HT1080 (cell line): ENCODE results near the gene GATA5. TPM values are rescaled to one million over a fixed set of nuclear protein-coding genes. Genes with fewer than 3 reads are reported as not detected.

ENCODE experiments used
- DNase-seq: peaks from one replicate; pipeline ENCODE4 v3.0.0-alpha.2; 2015; ENCODE audit warnings: low read depth
- total RNA-seq: library from RNA; depleted of rRNA; stranded (reverse); fragments of >200 nt; shearing (Covaris generic); gene quantifications from 2 replicates; pipeline ENCODE4 v1.2.3, GENCODE V29; 2014

The GATA5 gene
- total RNA-seq, 1 experiment from 2014 or later = not detected

GRCh38 chr20:62473717-62474603, 1.8 kb downstream of the GATA5 start:
- DNase-seq = no peak

DNA sequence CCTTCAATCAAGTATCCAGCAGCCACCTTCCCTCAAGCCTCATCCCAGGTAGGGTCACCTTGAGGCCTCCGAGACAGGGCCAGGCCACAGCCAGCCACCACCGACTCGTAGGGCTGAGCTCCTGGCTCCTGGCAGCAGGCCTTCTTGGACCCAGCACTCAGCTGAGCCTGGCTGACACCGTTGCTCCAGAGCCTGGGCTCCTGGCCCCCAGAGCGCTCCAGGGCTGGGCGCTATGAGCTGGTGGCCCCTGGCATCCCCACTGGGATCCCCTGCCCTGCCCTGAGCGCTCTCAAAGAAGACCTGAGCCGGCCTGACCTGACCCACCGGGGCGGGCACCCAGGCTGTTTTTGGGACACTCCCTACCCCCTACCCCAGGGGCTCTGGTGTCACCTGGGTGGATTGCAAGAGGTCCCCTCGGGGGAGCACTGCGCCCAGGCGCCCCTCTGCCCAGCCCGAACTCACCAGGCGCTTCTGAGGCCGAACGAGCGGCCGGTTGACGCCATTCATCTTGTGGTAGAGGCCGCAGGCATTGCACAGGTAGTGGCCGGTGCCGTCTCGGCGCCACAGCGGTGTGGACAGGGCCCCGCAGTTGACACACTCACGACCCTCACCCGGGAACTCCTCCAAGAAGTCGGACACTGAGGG, 2.7 kb downstream of the GATA5 start:
- no peak for DNase-seq

- DNase-seq = no peak
These were observed 3.5 kb downstream of the GATA5 start for GRCh38 chr20:62472138-62472940.

DNA sequence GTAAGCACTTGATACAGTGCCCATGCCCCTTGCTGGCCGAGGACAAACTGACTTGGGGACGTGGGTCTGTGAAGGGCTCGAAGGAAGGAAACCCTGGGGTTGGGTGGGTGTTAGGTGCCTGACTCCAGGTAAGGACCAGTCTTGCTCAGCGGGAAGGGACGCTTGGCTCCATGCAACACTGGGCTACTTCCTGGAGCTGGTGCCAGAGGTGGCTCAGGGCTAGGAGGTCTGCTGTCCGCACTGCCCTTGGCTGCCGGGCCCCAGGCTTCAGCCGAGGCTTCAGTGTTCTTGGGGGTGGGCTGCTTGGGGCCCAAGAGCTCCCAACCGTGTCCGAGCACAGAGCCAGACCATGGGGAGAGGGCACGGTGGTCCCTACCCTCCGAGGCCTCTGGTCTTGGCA, 5.3 kb downstream of the GATA5 start:
- DNase-seq = no peak

DNA sequence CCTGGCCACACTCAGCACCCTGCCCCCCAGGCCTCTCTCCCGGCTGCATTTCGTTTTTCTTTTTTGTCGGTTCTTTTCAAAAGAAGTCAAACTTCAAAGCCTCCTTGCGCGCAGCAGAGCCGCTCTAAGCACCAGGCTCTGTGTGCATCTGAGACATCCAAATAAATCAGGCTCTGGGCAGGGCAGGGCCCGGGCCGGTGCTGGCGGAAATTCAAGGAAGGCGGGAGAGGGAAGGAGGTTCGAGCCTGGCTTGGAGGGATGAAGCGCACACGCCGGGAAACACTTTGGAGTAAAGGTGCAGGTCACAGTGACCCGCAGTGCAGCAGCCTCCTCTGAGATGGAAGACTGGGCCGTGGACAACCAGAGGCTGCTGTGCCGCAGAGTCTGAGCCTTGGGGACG, 5.8 kb downstream of the GATA5 start:
- no peak for DNase-seq

- no peak for DNase-seq
These were observed 6.4 kb downstream of the GATA5 start for GRCh38 chr20:62469352-62469751.

- no peak for DNase-seq
These were observed 8.8 kb downstream of the GATA5 start for GRCh38 chr20:62466806-62467537.

GRCh38 chr20:62466072-62466760, 9.6 kb downstream of the GATA5 start:
- no peak for DNase-seq

GRCh38 chr20:62464990-62465389, 10.8 kb downstream of the GATA5 start:
- no peak for DNase-seq

DNA sequence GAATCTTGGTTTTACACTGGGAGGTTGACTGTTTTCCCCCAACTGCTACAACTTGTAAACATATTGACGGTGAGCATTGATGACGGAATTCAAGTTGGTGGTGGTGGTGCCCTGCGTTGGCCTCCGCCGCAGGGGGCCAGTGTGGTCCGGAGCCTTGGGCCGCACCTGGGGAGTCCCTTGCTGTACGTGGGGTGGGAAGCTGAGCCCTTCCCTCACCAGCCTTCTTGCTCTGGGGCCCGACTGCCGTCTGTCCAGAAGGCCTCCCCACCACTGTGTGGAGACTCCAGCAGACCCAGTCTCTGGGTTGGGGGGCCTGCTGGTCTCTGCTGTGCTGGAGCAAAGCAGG, 11.4 kb downstream of the GATA5 start:
- DNase-seq = no peak

DNA sequence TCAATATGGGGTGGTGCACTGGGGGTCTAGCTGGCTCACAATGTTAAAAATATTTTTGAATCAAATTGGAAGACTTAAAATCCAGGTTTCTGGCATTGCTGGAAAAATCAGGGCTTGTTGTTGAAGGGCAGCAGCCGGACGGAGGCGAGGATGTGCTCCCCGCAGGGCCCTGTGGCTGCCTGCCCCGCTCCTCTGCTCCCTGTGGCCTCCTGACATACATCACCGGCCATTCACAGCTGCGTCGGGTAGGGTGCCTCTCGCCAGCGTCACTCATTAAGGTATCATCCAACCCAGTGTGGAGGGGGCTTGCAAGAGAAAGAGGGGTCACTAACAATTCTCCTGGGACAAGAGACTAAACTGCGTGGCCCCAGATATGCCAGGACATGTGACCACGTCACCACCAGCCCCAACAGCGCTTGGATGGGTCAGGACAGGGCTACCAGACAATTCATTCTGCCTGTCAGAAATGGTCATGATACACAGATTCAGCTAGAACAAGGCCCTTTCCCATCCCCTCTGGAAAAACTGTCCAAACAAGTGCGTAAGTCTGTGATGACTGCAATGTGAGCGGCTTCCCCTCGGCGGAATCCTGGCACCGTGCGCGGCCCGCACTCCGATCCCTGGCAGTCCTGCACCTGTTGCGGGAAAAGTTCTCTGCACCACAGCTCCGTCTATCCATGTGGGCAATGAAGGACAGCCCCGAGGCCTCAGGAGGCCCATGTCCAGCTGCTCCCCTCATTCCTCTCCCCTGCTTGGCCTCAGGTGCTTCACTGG, 12.0 kb downstream of the GATA5 start:
- DNase-seq = no peak

GRCh38 chr20:62462976-62463592, 12.7 kb downstream of the GATA5 start:
- no peak for DNase-seq

GRCh38 chr20:62461834-62462233, 14.0 kb downstream of the GATA5 start:
- DNase-seq = no peak

GRCh38 chr20:62461157-62461556, 14.6 kb downstream of the GATA5 start:
- no peak for DNase-seq

DNA sequence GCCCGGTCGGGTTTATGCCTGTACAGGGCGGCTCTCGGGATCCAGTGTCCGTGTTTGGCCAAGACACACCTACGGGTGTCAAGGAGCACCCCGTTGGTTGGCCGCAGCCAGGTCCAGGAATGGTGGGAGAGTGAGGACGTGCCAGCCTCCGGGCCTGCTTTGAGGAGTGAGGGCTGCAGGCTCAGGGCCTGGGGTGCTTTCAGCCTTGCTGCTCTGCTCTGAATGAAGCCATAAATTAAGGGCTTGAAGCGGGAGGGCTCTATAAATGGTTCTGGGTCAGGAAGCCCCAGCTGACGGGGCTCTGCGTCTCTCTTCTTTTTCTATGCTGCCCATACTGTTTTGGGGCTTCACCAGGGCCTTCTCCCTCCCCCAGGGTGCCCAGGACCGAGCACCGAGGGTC, 15.1 kb downstream of the GATA5 start:
- no peak for DNase-seq

DNA sequence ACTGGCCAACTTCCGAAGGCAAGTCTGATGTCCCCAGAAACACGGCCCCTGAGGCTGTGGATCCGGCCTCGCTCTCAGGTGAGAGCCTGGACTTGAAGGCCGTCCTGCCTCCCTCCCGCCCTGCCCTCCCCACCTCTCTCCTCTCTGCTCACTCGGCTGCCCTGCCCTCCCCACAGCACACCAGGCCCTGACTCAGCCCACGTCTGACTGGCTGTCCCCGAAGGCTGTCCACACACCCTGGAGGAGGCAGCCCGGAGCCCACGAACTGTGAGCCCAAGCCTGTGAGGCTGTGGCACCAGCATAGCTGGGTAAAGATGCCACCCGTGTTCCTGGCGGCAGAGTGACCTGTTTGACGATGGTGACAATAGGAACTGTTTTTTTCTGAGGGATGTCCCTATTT, 16.3 kb downstream of the GATA5 start:
- DNase-seq = no peak

DNA sequence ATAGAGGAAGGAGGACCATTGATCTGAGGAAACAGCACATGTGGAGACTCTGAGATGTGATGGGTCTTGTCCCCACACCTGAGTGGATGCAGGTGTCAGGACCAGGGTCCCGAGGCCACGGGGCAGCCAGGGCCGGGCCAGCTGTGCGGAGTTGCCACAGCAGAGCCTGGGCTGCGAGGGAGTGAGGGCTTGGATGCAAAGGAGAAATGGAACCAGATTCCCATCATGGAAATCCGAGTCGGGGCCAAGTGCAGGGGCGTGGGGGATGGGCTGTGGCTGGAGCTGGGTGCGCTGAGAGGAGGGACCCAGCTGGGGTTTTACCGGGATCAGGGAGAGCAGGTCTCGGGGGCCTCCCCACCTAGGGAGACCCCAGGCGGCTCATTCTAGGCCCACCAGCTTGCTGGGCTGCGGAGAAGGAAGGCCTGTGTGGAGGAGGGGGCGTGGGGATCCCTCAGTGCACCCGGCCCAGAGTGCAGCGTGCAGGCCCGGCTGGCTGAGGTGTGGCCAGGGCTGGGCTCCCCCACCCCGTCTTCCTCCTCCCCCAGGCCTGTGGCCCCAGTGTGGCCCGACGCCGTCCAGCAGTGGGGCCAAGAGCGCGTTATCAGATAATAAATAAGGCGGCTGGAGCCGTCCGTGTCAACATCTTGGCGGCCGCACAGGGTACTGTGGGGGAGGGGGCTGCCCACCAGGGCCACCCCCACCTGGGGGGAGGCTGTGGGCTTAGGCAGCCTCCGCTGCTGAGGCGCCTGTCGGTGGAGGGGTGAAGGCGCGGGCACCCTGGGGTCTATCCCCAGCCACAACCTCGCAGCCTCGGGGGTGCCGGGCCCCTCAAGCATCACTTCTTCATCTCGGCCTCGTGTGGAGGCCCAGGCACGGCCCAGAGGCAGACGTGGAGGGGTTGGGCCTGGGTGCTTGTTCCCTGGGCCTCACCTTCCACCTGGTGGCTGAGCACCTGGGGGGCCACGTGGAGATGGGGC, 17.2 kb downstream of the GATA5 start:
- DNase-seq = no peak

DNA sequence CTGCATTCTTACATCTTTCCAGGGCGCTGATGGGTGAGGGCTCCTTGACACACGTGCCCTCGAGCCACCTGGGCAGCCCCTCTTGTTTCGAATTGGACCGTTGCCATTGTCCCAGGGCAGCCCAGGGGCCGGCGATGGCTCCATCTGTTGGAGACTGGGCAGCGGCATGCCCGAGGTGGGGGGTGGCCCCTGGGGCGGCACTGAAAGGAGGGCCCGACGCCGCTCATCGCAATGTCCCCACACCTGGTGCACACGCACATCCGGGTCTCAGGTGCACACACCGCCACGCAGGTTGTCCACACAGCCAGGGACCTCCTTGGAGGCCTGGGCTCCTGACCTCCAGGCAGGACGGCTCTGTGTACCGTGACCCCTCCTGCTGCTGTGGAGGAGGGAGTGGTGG, 18.0 kb downstream of the GATA5 start:
- no peak for DNase-seq
